ENCODE data around the gene CCNDBP1.
A peak's percentile ranks its signal among the peaks of the same experiment; 100 is the strongest.
"Not testable (repeated sequence)": the region's sequence is repeated elsewhere in the genome, so short reads cannot be mapped to it uniquely, and the experiment has no call there.

Gene CCNDBP1, protein sequence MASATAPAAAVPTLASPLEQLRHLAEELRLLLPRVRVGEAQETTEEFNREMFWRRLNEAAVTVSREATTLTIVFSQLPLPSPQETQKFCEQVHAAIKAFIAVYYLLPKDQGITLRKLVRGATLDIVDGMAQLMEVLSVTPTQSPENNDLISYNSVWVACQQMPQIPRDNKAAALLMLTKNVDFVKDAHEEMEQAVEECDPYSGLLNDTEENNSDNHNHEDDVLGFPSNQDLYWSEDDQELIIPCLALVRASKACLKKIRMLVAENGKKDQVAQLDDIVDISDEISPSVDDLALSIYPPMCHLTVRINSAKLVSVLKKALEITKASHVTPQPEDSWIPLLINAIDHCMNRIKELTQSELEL

DNA sequence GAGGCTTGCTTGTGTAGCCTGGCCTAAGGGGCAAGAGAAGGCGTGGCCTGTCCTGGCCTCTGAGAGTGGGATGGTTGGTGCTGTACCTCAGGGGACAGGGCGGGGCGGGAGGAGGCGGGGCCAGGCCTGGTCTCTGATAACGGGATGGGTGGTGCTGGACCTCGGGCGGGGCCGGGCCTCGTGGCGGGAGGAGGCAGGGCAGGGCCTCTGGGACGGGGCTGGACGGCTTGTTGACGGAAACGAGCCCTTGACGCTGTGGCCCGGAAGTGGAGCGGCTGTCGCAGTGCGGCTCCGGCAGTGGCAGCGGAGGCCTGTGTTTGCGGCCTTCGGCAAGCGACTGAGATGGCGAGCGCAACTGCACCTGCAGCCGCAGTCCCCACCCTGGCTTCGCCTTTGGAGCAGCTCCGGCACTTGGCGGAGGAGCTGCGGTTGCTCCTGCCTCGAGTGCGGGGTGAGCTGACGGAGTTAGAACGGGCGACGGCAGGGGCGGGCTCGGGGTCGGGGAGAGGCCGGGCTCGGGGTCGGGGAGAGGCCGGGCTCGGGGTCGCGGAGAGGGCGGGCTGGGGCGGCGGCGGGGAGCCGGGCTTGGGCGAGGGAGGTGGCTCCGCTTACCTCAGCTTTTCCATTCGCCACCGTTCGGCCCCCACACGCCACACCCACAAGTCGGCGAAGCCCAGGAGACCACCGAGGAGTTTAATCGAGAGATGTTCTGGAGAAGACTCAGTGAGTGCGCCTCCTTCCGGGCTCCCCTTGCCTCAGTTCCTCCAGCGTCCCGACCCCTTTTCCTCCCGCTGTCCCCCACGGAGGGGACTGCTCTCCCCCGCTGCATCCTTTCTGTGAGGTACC, at the start of gene CCNDBP1:
TSS of gene CCNDBP1 (plus strand) at position 247 of the 846 bp plus-strand sequence. CDS start at position 343, 96 bp downstream.
- Mint-ChIP-seq H3K36me3 (peaks cover 3% of the 10 kb centered on the region), H3K9me3 (no peaks in the 10 kb centered on the region), H3K4me3 (peak within 1 kb of the TSS; percentile 95), H3K27me3 (no peaks in the 10 kb centered on the region), H3K27ac (peak within 1 kb of the TSS; percentile 94), H3K4me1 (peaks cover 34% of the 10 kb centered on the region)

DNA sequence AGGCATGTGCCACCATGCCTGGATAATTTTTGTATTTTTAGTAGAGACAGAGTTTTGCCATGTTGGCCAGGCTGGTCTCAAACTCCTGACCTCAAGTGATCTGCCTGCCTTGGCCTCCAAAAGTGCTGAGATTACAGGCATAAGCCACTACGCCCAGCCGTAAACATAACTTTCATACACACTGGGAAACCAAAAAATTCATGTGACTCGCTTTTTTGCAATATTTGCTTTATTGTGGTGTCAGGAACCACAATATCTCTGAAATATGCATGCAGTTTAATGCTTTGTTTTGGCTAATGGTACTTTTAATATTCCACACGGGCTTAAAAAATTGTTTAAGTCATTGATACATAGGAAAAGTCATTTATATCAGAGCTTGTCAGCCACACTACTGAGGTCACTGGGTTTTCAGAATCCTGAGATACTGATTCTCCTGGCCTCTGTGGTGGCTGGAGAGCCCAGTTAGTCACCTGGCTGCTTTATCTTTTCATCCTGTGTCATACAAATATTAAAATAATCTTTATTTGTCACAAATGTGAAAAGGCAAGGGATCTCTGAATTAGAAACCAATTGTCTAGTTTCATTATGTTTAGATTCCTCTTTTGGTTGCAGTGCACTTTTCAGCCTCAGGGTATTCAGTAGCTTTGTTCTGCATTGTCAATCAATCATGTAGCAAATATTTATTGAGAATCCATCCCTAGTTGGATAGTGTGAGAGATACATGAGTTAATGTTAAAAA, 41.8 kb upstream of the CCNDBP1 start:
- Mint-ChIP-seq H3K27ac (peak overlapping the region; percentile 30), H3K4me1 (peaks cover 16% of the 10 kb centered on the region)

DNA sequence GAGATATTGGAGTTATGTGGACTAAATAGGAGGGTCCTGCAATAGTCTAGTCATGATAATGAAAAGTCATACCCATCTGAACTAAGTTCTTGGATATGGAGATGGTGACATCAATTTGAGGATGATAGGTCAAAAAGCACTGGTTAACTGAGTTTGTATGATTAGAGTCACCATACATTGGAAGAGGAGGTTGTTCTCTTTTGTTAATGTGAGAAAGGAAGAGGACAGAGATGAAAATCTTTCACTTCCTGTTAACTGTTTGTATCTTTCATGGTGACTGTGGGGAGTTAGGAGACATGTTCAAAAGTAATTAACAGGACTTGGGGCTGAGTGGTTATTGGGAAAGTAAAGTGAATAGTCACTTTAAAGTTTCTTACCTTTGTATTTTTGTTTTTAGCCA, 40.7 kb upstream of the CCNDBP1 start:
- Mint-ChIP-seq H3K4me1 (peaks cover 16% of the 10 kb centered on the region), H3K27ac (no peak overlapping the region), H3K4me3 (no peak overlapping the region), H3K36me3 (peaks cover 22% of the 10 kb centered on the region), H3K9me3 (no peaks in the 10 kb centered on the region), H3K27me3 (no peaks in the 10 kb centered on the region)

More for the DNA sequence above, 41.8 kb upstream of the CCNDBP1 start:
- H3K27me3 Mint-ChIP-seq, result no peaks in the 10 kb centered on the region
- peaks cover 27% of the 10 kb centered on the region for H3K36me3 Mint-ChIP-seq
- H3K4me3 Mint-ChIP-seq, result no peak overlapping the region
- H3K9me3 Mint-ChIP-seq, result no peaks in the 10 kb centered on the region

DNA sequence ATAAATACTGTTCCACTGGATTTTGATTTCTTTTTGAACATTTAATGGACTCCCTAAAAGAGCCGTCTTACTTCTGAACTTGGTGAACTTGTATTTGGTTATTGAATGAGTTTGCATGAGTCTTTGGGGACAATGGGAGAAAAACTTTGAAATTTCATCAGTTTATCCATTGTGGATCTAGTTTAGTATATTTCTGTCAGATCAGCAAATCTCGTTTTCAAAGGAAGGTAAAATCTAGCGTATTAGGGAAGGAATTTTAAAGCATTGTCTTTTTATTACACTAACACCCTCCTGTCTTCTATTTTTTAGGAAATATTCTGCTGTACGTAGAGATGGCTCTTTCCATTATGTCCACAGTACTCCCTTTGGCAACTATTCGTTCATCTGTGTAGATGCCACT, 39.0 kb upstream of the CCNDBP1 start:
- H3K36me3 Mint-ChIP-seq, result peaks cover 13% of the 10 kb centered on the region
- H3K27ac Mint-ChIP-seq, result no peak overlapping the region

DNA sequence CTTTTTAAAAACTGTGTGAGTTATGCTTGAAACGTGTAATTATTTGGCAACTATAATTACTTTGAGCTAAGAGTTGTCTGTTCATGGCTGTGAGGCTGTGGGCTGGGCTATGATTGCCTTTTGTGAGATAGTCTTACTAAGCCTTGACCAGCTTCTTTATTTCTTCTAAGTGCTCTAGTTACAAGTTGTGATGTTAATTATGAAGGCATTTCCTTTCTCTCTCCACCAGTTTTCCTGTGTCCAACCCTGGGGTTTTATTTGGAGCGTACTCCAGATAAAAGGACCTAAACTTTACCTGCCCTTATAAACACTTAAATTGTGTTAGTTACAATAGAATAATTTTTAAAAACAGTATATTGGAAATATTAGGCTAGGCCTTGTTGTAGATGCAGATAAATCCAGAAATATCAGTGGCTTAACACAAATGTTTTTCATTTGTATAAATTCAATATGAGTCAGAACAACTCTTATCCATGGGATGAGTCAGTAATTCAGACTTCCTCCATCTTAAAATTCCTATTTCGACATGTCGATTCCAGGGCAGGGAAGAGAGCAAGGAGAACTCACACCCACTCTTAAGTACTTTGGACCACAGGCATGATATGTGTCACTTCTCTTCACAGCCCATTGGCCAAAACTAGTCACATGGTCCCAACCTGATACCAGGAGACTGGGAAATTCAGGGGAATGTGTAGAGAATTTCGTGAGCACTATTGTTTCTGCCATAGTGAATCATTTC, 34.8 kb upstream of the CCNDBP1 start:
- Mint-ChIP-seq H3K4me3 (no peak overlapping the region), H3K4me1 (peaks cover 15% of the 10 kb centered on the region), H3K27me3 (no peaks in the 10 kb centered on the region), H3K9me3 (no peaks in the 10 kb centered on the region), H3K36me3 (peaks cover 13% of the 10 kb centered on the region), H3K27ac (no peak overlapping the region)

More for the DNA sequence above, 39.0 kb upstream of the CCNDBP1 start:
- Mint-ChIP-seq H3K4me3 (no peak overlapping the region), H3K27me3 (no peaks in the 10 kb centered on the region), H3K9me3 (no peaks in the 10 kb centered on the region), H3K4me1 (peaks cover 16% of the 10 kb centered on the region)

DNA sequence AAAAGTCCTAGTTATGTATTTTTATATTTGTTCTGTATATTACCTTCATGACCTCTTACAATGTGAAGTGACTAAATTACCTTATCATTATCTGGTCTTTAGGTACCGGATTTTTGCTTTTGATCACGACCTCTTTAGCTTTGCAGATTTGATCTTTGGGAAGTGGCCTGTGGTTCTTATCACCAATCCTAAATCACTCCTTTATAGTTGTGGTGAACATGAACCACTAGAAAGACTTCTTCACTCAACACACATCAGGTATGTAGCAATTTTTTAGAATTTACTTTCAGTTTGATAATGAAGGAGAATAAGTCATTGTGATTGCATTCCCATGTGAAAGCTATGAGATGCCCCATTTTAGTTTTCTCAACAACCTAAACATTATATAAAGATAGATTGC, 33.5 kb upstream of the CCNDBP1 start:
- H3K27ac Mint-ChIP-seq, result no peak overlapping the region
- peaks cover 13% of the 10 kb centered on the region for H3K36me3 Mint-ChIP-seq

DNA sequence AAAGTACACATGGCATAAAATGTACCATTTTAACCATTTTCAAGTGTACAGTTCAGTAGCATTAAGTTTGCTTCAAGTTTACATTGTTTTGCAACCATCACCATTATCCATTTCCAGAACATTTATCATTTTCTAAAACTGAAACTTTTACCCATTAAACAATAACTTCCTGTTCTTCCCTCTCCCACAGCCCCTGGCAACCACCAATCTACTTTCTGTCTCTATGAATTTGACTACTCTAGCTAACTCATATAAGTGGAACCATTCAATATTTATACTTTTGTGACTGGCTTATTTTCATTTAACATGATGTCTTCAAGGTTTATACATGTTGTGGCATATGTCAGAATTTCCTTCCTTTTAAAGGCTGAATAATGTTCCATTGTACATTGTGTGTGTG, 31.9 kb upstream of the CCNDBP1 start:
- Mint-ChIP-seq H3K36me3 (peaks cover 20% of the 10 kb centered on the region), H3K27me3 (no peaks in the 10 kb centered on the region), H3K27ac (no peak overlapping the region), H3K4me3 (no peak overlapping the region), H3K9me3 (no peaks in the 10 kb centered on the region), H3K4me1 (peaks cover 15% of the 10 kb centered on the region)

More for the DNA sequence above, 33.5 kb upstream of the CCNDBP1 start:
- Mint-ChIP-seq H3K4me3 (peak overlapping the region; percentile 15), H3K4me1 (peaks cover 15% of the 10 kb centered on the region), H3K9me3 (no peaks in the 10 kb centered on the region), H3K27me3 (no peaks in the 10 kb centered on the region)

DNA sequence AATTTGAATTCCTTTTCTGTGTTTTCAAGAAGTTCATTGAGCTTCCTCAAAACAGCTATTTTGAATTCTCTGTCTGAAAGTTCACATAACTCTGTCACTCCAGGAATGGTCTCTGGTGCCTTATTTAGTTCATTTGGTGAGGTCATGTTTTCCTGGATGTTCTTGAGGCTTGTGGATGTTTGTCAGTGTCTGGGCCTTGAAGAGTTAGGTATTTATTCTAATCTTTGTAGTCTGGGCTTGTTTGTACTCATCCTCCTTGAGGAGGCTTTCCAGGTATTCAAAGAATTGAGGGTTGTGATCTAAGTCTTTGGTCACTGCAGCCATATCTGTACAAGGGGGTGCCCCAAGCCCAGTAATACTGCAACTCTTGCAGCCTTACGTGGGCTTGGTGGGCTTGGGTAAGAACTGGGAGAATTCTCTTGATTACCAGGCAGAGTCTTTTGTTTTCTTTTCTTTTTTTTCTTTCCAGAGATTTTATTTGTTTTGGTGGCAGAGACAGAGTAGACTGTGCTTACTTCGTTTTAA, 19.3 kb upstream of the CCNDBP1 start:
- Mint-ChIP-seq H3K4me3 (no peak overlapping the region), H3K9me3 (no peaks in the 10 kb centered on the region)

DNA sequence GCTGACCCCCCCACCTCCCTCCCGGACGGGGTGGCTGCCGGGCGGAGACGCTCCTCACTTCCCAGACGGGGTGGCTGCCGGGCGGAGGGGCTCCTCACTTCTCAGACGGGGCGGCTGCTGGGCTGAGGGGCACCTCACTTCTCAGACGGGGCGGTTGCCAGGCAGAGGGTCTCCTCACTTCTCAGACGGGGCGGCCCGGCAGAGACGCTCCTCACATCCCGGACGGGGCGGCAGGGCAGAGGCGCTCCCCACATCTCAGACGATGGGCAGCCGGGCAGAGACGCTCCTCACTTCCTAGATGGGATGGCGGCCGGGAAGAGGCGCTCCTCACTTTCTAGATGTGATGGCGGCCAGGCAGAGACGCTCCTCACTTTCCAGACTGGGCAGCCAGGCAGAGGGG, 17.9 kb upstream of the CCNDBP1 start:
- H3K4me3 Mint-ChIP-seq, H3K27me3 Mint-ChIP-seq, H3K4me1 Mint-ChIP-seq, H3K9me3 Mint-ChIP-seq, H3K27ac Mint-ChIP-seq: not testable (repeated sequence)
- H3K36me3 Mint-ChIP-seq, result peaks cover 24% of the 10 kb centered on the region

More for the DNA sequence above, 19.3 kb upstream of the CCNDBP1 start:
- peaks cover 22% of the 10 kb centered on the region for H3K36me3 Mint-ChIP-seq
- H3K27ac Mint-ChIP-seq, result no peak overlapping the region
- H3K27me3 Mint-ChIP-seq, result no peaks in the 10 kb centered on the region
- H3K4me1 Mint-ChIP-seq, result no peaks in the 10 kb centered on the region

DNA sequence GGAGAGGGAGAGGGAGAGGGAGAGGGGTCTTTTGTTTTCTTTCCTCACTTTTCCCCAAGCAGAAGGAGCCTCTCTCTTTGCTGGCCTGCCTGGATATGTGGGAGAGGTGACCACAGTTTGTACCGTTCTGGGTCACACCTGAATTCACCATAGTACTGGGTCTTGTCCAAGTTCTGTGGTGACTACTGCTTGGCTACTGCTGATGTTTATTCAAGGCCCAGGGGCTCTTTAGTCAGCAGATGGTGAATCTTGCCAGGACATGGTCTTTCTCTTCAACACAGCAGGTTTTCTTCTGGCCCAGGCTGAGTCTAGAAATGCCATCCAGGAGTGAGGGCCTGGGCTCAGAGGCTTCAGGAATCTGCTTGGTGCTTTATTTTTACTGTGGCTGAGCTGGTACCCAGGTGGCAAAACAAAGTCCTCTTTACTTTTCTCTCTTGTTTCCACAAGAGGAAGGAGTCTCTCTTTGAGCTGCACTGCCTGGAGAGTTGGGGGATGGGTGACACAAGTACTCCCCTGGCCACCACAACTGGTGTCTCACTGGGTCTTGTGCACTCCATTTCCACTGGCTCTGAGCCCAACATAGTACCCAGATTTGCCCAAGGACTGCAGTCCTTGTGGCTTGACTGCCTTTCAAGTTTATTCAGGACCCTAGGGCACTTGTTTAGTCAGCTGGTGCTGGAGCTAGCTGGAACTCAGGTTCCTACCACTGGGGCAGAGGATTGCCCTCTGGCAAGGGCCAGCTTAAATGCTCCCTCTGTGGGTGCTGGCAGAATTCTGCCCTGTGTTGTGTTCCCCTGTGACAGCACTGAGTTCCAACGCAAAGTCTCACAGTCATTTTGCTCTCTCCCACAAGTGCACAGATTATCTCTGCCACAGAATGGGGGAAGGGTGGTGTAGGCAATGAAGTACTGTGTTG, 16.8 kb upstream of the CCNDBP1 start:
- Mint-ChIP-seq H3K36me3 (peaks cover 28% of the 10 kb centered on the region), H3K4me3 (no peak overlapping the region), H3K27me3 (no peaks in the 10 kb centered on the region), H3K4me1 (no peaks in the 10 kb centered on the region), H3K9me3 (no peaks in the 10 kb centered on the region), H3K27ac (no peak overlapping the region)

DNA sequence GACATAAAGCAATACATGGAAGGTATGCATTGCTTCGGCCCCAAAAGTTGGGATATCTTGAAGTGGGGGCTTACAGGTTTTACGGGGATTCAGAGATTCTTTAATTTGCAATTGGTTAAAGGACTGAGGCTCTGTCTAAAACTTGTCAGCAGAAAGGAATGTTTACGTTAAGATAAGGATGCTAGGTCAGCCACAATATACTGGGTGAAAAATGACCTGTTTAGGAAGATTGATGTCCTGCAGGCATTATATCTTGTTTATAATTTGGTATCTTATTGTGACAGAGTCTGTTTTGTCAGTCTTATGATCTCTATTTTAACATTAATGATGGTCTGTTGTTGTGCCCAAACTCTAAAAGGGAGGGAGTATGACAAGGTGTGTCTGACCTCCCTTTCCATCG, 15.3 kb upstream of the CCNDBP1 start:
- no peak overlapping the region for H3K27ac Mint-ChIP-seq
- H3K9me3 Mint-ChIP-seq, result no peaks in the 10 kb centered on the region
- H3K36me3 Mint-ChIP-seq, result peaks cover 31% of the 10 kb centered on the region
- H3K4me1 Mint-ChIP-seq, result no peaks in the 10 kb centered on the region
- no peak overlapping the region for H3K4me3 Mint-ChIP-seq
- no peaks in the 10 kb centered on the region for H3K27me3 Mint-ChIP-seq

DNA sequence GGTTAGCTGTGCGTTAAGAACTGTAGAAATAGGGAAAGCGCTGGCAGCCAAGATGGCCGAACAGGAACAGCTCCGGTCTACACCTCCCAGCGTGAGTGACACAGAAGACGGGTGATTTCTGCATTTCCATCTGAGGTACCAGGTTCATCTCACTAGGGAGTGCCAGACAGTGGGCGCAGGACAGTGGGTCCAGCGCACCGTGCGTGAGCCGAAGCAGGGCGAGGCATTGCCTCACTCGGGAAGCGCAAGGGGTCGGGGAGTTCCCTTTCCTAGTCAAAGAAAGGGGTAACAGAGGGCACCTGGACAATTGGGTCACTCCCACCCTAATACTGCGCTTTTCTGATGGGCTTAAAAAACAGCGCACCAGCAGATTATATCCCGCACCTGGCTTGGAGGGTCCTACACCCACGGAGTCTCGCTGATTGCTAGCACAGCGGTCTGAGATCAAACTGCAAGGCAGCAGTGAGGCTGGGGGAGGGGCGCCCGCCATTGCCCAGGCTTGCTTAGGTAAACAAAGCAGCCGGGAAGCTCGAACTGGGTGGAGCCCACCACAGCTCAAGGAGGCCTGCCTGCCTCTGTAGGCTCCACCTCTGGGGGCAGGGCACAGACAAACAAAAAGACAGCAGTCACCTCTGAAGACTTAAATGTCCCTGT, 9.4 kb upstream of the CCNDBP1 start:
- H3K27ac Mint-ChIP-seq, H3K4me1 Mint-ChIP-seq, H3K4me3 Mint-ChIP-seq, H3K27me3 Mint-ChIP-seq, H3K9me3 Mint-ChIP-seq: not testable (repeated sequence)
- H3K36me3 Mint-ChIP-seq, result peaks cover 22% of the 10 kb centered on the region

DNA sequence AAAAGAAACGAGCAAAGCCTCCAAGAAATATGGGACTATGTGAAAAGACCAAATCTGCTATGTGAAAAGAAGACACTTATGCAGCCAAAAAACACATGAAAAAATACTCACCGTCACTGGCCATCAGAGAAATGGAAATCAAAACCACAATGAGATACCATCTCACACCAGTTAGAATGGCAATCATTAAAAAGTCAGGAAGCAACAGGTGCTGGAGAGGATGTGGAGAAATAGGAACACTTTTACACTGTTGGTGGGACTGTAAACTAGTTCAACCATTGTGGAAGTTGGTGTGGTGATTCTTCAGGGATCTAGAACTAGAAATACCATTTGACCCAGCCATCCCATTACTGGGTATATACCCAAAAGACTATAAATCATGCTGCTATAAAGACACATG, 8.1 kb upstream of the CCNDBP1 start:
- H3K36me3 Mint-ChIP-seq, result peaks cover 19% of the 10 kb centered on the region
- H3K27me3 Mint-ChIP-seq, H3K9me3 Mint-ChIP-seq, H3K4me3 Mint-ChIP-seq, H3K4me1 Mint-ChIP-seq: not testable (repeated sequence)
- H3K27ac Mint-ChIP-seq, result peak overlapping the region; percentile 62

DNA sequence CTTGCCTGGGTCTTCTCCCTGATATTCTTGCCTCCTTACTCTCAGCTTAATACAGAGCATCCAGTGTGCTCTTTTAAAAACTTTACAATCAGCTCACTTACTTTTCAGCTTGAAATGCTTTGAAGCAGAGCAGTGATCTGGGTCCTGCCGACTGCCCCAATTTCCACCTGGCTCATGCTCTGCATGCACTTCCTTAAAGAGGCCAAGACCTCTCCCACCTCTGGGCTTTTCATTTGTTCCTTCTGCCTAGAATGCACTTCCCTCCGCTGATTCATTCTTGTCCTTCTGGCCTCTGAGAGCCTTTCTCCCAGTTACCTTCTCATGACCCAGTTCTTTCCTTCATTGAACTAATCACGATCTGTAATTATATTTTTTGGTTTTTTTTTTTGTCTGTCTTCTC, 1.9 kb upstream of the CCNDBP1 start:
- Mint-ChIP-seq H3K27ac (peak overlapping the region; percentile 53), H3K4me3 (no peak overlapping the region), H3K9me3 (no peaks in the 10 kb centered on the region), H3K36me3 (no peaks in the 10 kb centered on the region), H3K27me3 (no peaks in the 10 kb centered on the region), H3K4me1 (peaks cover 23% of the 10 kb centered on the region)

All from activated naive CD4-positive, alpha-beta T cell treated with anti-CD3 and anti-CD28 coated beads, Interleukin-2, amount 50 U/mL, for 24 hours (primary cell).